ENCODE results near the gene GUCY2D.

GUCY2D gene

DNA sequence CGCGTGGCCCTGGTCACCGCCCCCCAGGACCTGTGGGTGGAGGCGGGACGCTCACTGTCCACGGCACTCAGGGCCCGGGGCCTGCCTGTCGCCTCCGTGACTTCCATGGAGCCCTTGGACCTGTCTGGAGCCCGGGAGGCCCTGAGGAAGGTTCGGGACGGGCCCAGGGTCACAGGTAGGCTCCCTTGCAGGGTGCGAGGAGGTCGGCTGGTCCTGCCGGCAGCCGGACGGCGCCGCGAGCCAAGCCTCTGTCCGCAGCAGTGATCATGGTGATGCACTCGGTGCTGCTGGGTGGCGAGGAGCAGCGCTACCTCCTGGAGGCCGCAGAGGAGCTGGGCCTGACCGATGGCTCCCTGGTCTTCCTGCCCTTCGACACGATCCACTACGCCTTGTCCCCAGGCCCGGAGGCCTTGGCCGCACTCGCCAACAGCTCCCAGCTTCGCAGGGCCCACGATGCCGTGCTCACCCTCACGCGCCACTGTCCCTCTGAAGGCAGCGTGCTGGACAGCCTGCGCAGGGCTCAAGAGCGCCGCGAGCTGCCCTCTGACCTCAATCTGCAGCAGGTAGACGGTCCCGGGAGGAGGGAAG lies 1.3 kb downstream of the GUCY2D start:
- Mint-ChIP-seq H3K27me3 (peaks cover 29% of the 10 kb centered on the region), H3K4me1 (ENCODE audit: low read depth) (peaks cover 45% of the 10 kb centered on the region), H3K4me3 (peak overlapping the region; percentile 7), H3K27ac (no peak overlapping the region), H3K36me3 (ENCODE audit: low read depth) (no peaks in the 10 kb centered on the region), H3K9me3 (peaks cover 7% of the 10 kb centered on the region)
- intact Hi-C loops (cut with micrococcal nuclease): no loop called here

DNA sequence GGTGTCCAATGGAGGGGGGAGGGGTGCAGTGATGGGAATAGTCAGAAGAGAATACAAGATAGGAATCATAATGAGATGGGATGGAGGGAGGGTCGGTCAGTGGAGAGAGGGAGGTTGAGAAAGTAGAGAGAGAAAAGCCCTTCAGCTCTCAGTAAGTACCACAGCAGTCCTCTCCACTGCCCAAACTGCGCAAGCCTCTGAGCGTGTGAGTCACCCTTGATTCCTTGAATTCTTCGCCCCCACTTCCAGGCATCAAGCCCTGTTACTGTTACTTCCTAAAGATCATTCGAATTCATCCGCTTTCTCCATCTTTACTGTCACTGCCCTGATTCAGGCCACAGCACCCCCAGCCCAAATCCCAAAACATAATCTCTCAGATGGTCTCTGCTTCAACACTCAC lies 2.5 kb downstream of the GUCY2D start:
- H3K4me1 Mint-ChIP-seq (ENCODE audit: low read depth): peaks cover 45% of the 10 kb centered on the region

DNA sequence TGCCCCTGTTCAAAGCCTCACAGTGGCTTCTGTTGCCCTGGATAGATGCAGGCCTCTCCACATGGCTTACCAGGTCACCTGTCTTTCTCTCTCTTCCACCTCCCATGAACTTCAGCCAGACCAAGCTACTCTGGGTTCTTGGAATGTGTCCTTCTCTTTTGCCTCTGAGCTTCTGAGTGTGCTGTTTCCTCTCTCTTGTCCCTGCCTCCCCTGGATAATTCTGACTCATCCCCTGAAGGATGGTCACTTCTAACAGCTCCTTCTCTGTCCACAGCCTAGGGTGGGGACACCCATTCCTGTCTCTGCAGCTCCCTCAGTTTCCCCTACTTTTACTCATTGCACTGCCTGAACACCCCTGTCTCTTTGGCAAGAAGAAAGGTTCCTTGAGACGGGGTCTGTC lies 2.9 kb downstream of the GUCY2D start:
- Mint-ChIP-seq H3K4me3 (no peak overlapping the region), H3K36me3 (ENCODE audit: low read depth) (no peaks in the 10 kb centered on the region), H3K4me1 (ENCODE audit: low read depth) (peaks cover 45% of the 10 kb centered on the region), H3K27ac (peak overlapping the region; percentile 54), H3K9me3 (peaks cover 7% of the 10 kb centered on the region), H3K27me3 (peaks cover 27% of the 10 kb centered on the region)
- intact Hi-C loops (cut with micrococcal nuclease): no loop called here

More for the DNA sequence above, 2.5 kb downstream of the GUCY2D start:
- no peaks in the 10 kb centered on the region for H3K36me3 Mint-ChIP-seq (ENCODE audit: low read depth)
- H3K27ac Mint-ChIP-seq: peak overlapping the region; percentile 54
- peak overlapping the region; percentile 28 for H3K4me3 Mint-ChIP-seq
- intact Hi-C loops (cut with micrococcal nuclease): no loop called here
- peaks cover 27% of the 10 kb centered on the region for H3K27me3 Mint-ChIP-seq
- H3K9me3 Mint-ChIP-seq: peaks cover 7% of the 10 kb centered on the region

DNA sequence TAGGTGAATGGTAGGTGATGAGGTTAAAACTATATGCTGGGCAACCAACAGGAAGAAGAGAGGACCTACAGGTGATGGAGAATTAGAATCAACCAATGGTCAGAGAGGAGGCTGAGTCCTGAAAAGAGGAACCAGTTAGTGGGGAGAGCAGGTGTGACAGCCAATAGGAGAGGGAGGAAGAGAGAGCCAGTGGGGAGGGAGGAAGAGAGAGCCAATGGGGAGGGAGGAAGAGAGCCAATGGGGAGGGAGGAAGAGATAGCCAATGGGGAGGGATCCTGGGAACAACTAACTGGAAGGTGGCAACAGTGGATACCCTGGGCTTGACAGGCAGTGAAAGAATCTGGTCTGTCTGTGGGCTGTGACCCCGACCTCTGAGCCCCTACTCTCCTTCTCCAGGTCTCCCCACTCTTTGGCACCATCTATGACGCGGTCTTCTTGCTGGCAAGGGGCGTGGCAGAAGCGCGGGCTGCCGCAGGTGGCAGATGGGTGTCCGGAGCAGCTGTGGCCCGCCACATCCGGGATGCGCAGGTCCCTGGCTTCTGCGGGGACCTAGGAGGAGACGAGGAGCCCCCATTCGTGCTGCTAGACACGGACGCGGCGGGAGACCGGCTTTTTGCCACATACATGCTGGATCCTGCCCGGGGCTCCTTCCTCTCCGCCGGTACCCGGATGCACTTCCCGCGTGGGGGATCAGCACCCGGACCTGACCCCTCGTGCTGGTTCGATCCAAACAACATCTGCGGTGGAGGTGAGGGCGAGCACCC lies 3.7 kb downstream of the GUCY2D start:
- H3K27ac Mint-ChIP-seq: peak overlapping the region; percentile 54
- H3K4me3 Mint-ChIP-seq: no peak overlapping the region
- peaks cover 27% of the 10 kb centered on the region for H3K27me3 Mint-ChIP-seq

DNA sequence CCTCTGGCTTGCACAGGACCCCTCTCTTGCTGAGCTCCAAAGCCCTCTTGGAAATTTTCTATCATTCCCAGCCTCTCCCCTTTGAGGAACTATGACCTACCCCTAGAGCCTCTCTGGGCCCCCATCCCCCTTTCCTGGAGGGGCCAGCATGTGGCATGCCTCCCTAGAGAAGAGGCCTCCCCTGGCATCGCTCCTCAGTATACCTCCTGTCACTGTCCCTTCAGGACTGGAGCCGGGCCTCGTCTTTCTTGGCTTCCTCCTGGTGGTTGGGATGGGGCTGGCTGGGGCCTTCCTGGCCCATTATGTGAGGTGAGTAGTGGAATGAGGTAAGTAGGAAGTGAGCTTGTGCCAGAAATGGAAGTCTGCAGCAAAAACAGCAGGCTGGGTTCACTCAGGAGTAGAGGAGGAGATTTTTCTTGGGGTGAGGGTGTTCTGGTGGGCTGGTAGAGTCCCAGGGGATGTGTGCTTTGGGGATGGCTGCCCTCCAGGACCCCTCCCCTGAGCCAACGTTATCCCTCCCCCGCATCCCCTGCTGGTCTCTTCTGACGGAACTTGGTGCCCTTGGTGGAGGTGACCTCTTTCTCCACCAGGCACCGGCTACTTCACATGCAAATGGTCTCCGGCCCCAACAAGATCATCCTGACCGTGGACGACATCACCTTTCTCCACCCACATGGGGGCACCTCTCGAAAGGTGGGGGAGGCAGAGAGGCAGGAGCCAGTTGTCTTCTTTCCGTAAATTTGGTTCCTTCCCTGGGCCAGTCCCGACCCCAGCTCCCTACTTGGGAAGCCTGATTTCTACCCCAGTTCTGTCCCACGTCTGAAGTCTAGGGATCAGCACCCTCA lies 4.6 kb downstream of the GUCY2D start:
- intact Hi-C loops (cut with micrococcal nuclease): no loop called here
- Mint-ChIP-seq H3K36me3 (ENCODE audit: low read depth) (no peaks in the 10 kb centered on the region), H3K9me3 (peaks cover 7% of the 10 kb centered on the region), H3K4me3 (no peak overlapping the region), H3K27ac (peak overlapping the region; percentile 51), H3K4me1 (ENCODE audit: low read depth) (peaks cover 41% of the 10 kb centered on the region), H3K27me3 (peaks cover 28% of the 10 kb centered on the region)

More for the DNA sequence above, 3.7 kb downstream of the GUCY2D start:
- peaks cover 45% of the 10 kb centered on the region for H3K4me1 Mint-ChIP-seq (ENCODE audit: low read depth)
- H3K9me3 Mint-ChIP-seq: peaks cover 7% of the 10 kb centered on the region
- no peaks in the 10 kb centered on the region for H3K36me3 Mint-ChIP-seq (ENCODE audit: low read depth)
- intact Hi-C loops (cut with micrococcal nuclease): no loop called here

DNA sequence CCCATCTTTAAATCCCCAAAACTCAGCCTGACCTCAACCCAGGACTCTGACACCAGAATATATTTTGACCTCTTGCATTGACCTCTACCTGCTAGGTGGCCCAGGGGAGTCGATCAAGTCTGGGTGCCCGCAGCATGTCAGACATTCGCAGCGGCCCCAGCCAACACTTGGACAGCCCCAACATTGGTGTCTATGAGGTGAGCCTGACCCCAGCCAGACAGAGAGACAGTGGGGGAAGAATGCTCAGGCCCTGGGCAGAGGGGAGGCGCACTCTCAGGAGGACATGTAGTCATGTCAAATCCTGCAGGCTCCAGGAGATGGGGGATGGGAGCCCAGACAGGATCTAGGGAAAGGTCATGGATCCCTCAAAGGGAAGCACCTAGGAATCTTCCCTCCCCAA lies 5.4 kb downstream of the GUCY2D start:
- peaks cover 35% of the 10 kb centered on the region for H3K4me1 Mint-ChIP-seq (ENCODE audit: low read depth)

DNA sequence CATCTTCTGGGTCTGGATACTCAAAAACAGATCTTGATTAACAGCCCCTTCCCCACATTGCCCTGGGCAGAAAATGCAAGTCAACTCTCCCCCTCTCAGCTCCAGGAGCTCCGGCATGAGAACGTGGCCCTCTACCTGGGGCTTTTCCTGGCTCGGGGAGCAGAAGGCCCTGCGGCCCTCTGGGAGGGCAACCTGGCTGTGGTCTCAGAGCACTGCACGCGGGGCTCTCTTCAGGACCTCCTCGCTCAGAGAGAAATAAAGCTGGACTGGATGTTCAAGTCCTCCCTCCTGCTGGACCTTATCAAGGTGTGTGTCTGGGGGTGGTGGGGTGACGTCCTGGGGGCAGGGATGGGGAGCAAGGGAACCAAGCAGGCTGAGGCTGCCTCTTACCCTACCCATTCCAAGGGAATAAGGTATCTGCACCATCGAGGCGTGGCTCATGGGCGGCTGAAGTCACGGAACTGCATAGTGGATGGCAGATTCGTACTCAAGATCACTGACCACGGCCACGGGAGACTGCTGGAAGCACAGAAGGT lies 9.7 kb downstream of the GUCY2D start:
- no peaks in the 10 kb centered on the region for H3K36me3 Mint-ChIP-seq (ENCODE audit: low read depth)
- intact Hi-C loops (cut with micrococcal nuclease): no loop called here
- H3K4me3 Mint-ChIP-seq: no peak overlapping the region
- H3K27me3 Mint-ChIP-seq: peaks cover 46% of the 10 kb centered on the region
- H3K27ac Mint-ChIP-seq: no peak overlapping the region
- no peaks in the 10 kb centered on the region for H3K9me3 Mint-ChIP-seq
- peaks cover 31% of the 10 kb centered on the region for H3K4me1 Mint-ChIP-seq (ENCODE audit: low read depth)

More for the DNA sequence above, 5.4 kb downstream of the GUCY2D start:
- H3K4me3 Mint-ChIP-seq: no peak overlapping the region
- peaks cover 30% of the 10 kb centered on the region for H3K27me3 Mint-ChIP-seq
- H3K27ac Mint-ChIP-seq: no peak overlapping the region
- H3K36me3 Mint-ChIP-seq (ENCODE audit: low read depth): no peaks in the 10 kb centered on the region
- peaks cover 7% of the 10 kb centered on the region for H3K9me3 Mint-ChIP-seq
- intact Hi-C loops (cut with micrococcal nuclease): no loop called here

DNA sequence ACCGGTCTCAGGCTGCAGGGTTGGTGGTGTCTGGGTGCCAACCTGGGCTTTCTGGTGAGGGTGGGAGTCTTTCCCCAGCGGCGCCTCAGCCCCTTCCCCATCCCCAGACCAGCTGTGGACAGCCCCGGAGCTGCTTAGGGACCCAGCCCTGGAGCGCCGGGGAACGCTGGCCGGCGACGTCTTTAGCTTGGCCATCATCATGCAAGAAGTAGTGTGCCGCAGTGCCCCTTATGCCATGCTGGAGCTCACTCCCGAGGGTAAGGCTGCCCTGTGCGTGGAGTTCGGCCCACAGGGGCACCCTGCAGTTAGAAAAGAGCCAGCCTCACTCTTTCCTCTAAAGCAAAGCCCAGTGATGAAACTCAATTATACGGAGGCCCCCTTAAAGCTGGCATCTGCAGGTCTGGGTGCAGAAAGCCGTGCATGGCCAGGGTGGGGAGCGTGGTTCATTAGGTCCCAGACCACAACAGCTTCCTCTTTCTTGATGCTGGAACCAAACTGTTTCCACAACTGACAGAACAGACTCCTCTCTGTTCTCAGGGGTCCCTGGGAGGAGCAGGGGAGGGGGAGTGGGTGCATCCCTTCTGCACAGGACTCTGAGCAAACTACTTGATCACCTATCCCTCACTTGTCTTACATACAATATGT lies 10.7 kb downstream of the GUCY2D start:
- Mint-ChIP-seq H3K27me3 (peaks cover 42% of the 10 kb centered on the region), H3K4me1 (ENCODE audit: low read depth) (peaks cover 41% of the 10 kb centered on the region), H3K9me3 (no peaks in the 10 kb centered on the region), H3K27ac (no peak overlapping the region), H3K36me3 (ENCODE audit: low read depth) (no peaks in the 10 kb centered on the region), H3K4me3 (no peak overlapping the region)
- intact Hi-C loops (cut with micrococcal nuclease): no loop called here

DNA sequence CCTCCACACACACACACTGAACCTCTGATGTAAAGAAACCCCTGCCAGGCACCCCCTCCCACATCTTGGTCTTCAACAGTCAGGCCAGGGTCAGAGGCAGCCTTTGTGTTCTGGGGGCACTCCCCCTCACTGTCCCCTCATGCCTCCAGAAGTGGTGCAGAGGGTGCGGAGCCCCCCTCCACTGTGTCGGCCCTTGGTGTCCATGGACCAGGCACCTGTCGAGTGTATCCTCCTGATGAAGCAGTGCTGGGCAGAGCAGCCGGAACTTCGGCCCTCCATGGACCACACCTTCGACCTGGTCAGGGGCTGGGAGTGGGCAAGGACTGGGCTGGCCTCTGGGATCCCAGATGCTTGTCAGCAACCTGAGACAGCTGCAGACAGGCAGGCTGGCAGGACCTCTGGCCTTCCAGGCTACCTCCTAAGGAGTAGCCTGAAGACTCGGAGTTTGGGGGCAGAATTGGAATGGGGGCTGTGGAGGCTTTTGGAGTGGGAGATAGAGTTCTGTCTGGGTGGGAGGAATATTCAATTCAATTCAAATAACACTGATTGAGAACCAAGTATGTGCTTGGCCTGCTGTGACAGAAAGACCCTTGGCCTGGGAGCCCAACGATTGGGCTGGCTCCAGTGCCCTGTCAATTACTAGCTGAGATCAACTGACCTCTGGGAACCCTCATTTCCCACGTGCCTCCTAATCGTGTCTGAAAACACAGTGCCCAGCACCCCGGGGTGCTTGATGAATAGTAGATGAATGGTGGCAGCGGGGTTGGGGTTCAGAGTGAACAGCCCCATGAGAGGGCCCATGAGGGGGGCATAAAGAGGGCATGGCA lies 11.5 kb downstream of the GUCY2D start:
- intact Hi-C loops (cut with micrococcal nuclease): no loop called here
- H3K36me3 Mint-ChIP-seq (ENCODE audit: low read depth): no peaks in the 10 kb centered on the region
- no peak overlapping the region for H3K4me3 Mint-ChIP-seq
- H3K9me3 Mint-ChIP-seq: no peaks in the 10 kb centered on the region
- H3K4me1 Mint-ChIP-seq (ENCODE audit: low read depth): peaks cover 48% of the 10 kb centered on the region
- no peak overlapping the region for H3K27ac Mint-ChIP-seq
- H3K27me3 Mint-ChIP-seq: peaks cover 42% of the 10 kb centered on the region

DNA sequence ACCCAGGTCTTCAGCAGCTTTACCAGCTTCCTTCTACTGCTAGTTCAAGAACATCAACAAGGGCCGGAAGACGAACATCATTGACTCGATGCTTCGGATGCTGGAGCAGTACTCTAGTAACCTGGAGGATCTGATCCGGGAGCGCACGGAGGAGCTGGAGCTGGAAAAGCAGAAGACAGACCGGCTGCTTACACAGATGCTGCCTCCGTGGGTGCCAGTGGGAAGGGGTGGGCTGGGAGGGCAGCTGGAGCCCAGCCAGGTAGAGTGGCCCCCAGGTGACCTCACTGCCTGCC lies 12.1 kb downstream of the GUCY2D start:
- Mint-ChIP-seq H3K4me1 (ENCODE audit: low read depth) (peaks cover 54% of the 10 kb centered on the region), H3K27ac (no peak overlapping the region), H3K36me3 (ENCODE audit: low read depth) (no peaks in the 10 kb centered on the region), H3K9me3 (no peaks in the 10 kb centered on the region), H3K27me3 (peaks cover 40% of the 10 kb centered on the region), H3K4me3 (no peak overlapping the region)
- intact Hi-C loops (cut with micrococcal nuclease): no loop called here

DNA sequence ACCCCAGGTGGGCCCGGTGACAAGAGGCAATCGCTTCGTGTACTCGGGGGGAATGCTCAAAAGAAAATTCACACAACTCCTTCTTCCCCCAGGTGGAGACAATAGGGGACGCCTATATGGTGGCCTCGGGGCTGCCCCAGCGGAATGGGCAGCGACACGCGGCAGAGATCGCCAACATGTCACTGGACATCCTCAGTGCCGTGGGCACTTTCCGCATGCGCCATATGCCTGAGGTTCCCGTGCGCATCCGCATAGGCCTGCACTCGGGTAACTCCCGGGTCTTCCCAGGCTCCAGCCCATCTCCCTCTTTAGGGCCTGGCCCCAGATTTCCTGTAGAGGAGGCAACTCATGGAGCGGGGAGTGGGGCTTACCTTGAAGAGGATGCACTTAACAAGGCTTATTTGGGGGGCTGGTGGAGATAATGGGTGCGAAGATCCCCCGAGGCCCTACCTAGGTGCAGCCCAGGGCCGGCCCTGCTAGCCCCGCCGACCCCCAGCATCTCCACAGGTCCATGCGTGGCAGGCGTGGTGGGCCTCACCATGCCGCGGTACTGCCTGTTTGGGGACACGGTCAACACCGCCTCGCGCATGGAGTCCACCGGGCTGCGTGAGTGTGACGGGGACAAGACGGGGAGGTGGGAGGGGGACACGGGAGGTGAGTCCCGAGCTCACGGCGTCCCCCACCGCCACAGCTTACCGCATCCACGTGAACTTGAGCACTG lies 13.0 kb downstream of the GUCY2D start:
- H3K36me3 Mint-ChIP-seq (ENCODE audit: low read depth): no peaks in the 10 kb centered on the region
- no peaks in the 10 kb centered on the region for H3K9me3 Mint-ChIP-seq
- H3K27me3 Mint-ChIP-seq: peaks cover 40% of the 10 kb centered on the region
- no peak overlapping the region for H3K4me3 Mint-ChIP-seq
- H3K27ac Mint-ChIP-seq: no peak overlapping the region
- intact Hi-C loops (cut with micrococcal nuclease): loop anchor here (5.0 kb wide), 1 partner anchor 42 kb away; no protein-coding TSS in a partner anchor
- H3K4me1 Mint-ChIP-seq (ENCODE audit: low read depth): peaks cover 63% of the 10 kb centered on the region

DNA sequence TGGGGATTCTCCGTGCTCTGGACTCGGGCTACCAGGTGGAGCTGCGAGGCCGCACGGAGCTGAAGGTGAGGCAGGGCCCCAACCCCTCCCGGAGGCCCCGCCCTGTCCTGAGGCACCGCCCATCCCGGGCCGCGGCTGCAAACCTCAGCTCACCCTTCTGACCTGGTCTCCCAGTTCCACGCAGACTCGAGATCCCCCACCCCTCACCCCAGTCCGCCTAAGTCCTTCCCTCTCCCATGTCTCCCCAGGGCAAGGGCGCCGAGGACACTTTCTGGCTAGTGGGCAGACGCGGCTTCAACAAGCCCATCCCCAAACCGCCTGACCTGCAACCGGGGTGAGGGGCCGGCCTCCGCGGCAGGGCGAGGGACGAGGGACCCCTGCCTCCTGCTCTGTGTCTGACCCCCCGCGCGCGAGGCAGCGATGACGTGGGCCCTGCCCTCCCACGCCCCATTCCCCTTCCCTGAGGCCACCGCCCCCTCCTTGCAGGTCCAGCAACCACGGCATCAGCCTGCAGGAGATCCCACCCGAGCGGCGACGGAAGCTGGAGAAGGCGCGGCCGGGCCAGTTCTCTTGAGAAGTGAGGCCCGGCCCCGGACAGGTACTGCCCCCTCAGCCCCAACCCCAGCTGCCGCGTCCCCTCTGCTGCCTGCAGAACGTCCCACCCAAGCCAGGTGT lies 13.7 kb downstream of the GUCY2D start:
- H3K9me3 Mint-ChIP-seq: no peaks in the 10 kb centered on the region
- peaks cover 39% of the 10 kb centered on the region for H3K27me3 Mint-ChIP-seq
- peak overlapping the region; percentile 57 for H3K27ac Mint-ChIP-seq

More for the DNA sequence above, 13.7 kb downstream of the GUCY2D start:
- intact Hi-C loops (cut with micrococcal nuclease): loop anchor here (2.0 to 5.0 kb wide), 2 partner anchors 25 to 41 kb away; no protein-coding TSS in a partner anchor
- Mint-ChIP-seq H3K36me3 (ENCODE audit: low read depth) (no peaks in the 10 kb centered on the region), H3K4me1 (ENCODE audit: low read depth) (peaks cover 70% of the 10 kb centered on the region), H3K4me3 (peak overlapping the region; percentile 62)
